Mammary epithelial cell (primary cell): ENCODE results near the gene ELAVL2.

ENCODE experiments used
- CTCF ChIP-seq, 2 donors: IDR thresholded peaks in 1 of 2; conservative IDR thresholded peaks in 1 of 2; 2 replicates each; pipeline ENCODE4 v1.5.1; 2011 to 2012; ENCODE audit warnings: inconsistent platforms in 2 of 2, low read length in 2 of 2, mild to moderate bottlenecking in 2 of 2, control low read depth in 1 of 2, low read depth in 1 of 2; ENCODE audit not compliant: insufficient read depth in 1 of 2; ENCODE audit errors: extremely low read depth in 1 of 2
- EZH2 ChIP-seq: IDR thresholded peaks from 2 replicates; pipeline ENCODE4 v1.6.1; 2012; ENCODE audit warnings: low read length, inconsistent platforms, borderline replicate concordance

GRCh38 chr9:23825700-23826099 is 340 bp downstream of the ELAVL2 start:
- no peak for TF ChIP-seq CTCF (conservative IDR thresholded peaks at IDR 0.05 in 1 of 2, IDR thresholded peaks at IDR 0.05 in 1 of 2; ENCODE audit: extremely low read depth in 1 of 2, insufficient read depth in 1 of 2, low read depth in 1 of 2, low read length in 2 of 2)
- TF ChIP-seq EZH2, result no peak
